H1 (cell line): ENCODE data around the gene ZNF106. TPM values are rescaled to one million over a fixed set of nuclear protein-coding genes. Genes with fewer than 3 reads are reported as not detected.

ENCODE experiments used
- CTCF ChIA-PET: fragments of 300-600 bp; sonication (Branson Sonifier 250); formaldehyde crosslinking; loops from one replicate; lab custom pipeline; 2021; ENCODE audit not compliant: partially characterized antibody; lab: Charles Lee
- POLR2A ChIA-PET: fragments of 300-600 bp; sonication (Branson Sonifier 250); formaldehyde crosslinking; loops from one replicate; lab custom pipeline; 2021; ENCODE audit warnings: inconsistent platforms; ENCODE audit not compliant: partially characterized antibody; lab: Charles Lee
- DNase-seq, 2 experiments: peaks; one replicate each; pipeline versions ENCODE4 v3.0.0 to v3.0.0-alpha.2; 2010 to 2022; ENCODE audit warnings: low spot score in 2 of 2, low read depth in 1 of 2, mixed read lengths in 1 of 2
- FAIRE-seq: peaks from 2 replicates; lab custom pipeline; 2011; peaks lifted over from hg19 to GRCh38; lab: Jason Lieb, UNC
- H2AFZ ChIP-seq: 2 replicates; pipeline ENCODE4 v1.8.1; 2012; ENCODE audit warnings: low read length, inconsistent platforms
- H2AK5ac ChIP-seq: 2 replicates; pipeline ENCODE4 v1.6.1; 2013; ENCODE audit warnings: low read depth, low read length
- H2BK120ac ChIP-seq: replicated peaks from 2 replicates; pipeline ENCODE3; 2013; ENCODE audit warnings: low read depth, low read length, inconsistent platforms
- H2BK12ac ChIP-seq: 2 replicates; pipeline ENCODE4 v1.6.1; 2013; ENCODE audit warnings: low read depth, low read length
- H2BK15ac ChIP-seq: 2 replicates; pipeline ENCODE4 v1.6.1; 2013; ENCODE audit warnings: low read length
- H2BK20ac ChIP-seq: 2 replicates; pipeline ENCODE4 v1.6.1; 2013; ENCODE audit warnings: low read length
- H2BK5ac ChIP-seq: 2 replicates; pipeline ENCODE4 v1.6.1; 2013; ENCODE audit warnings: low read depth, low read length
- H3K14ac ChIP-seq: 2 replicates; pipeline ENCODE4 v1.6.1; 2013; ENCODE audit warnings: inconsistent platforms; ENCODE audit not compliant: insufficient read length
- H3K18ac ChIP-seq: 2 replicates; pipeline ENCODE4 v1.6.1; 2013; ENCODE audit warnings: low read length; ENCODE audit errors: extremely low read depth
- H3K23ac ChIP-seq: 2 replicates; pipeline ENCODE4 v1.6.1; 2013; ENCODE audit warnings: inconsistent platforms; ENCODE audit not compliant: insufficient read length
- H3K23me2 ChIP-seq: 2 replicates; pipeline ENCODE4 v1.6.1; 2013; ENCODE audit warnings: low read depth, low read length
- H3K27ac ChIP-seq: 2 replicates; pipeline ENCODE4 v1.6.1; 2011; ENCODE audit warnings: low read depth, low read length, inconsistent platforms
- H3K27me3 ChIP-seq, 4 experiments: replicated peaks in 1 of 4; 1 replicate in 1 of 4; 2 replicates in 3 of 4; pipeline versions ENCODE4 v1.6.1 to v1.8.1; 2011 to 2013; ENCODE audit warnings: low read length in 3 of 4, mild to moderate bottlenecking in 3 of 4, inconsistent platforms in 2 of 4, mixed read lengths in 2 of 4, moderate library complexity in 1 of 4; ENCODE audit not compliant: control insufficient read depth in 3 of 4, insufficient read depth in 3 of 4; ENCODE audit errors: extremely low read depth in 1 of 4
- H3K36me3 ChIP-seq, 4 experiments: 2 replicates each; pipeline versions ENCODE4 v1.6.1 to v1.8.1; 2011 to 2013; ENCODE audit warnings: mild to moderate bottlenecking in 4 of 4, low read length in 3 of 4, moderate library complexity in 2 of 4, control low read depth in 1 of 4, inconsistent platforms in 1 of 4; ENCODE audit not compliant: insufficient read depth in 4 of 4, control insufficient read depth in 2 of 4
- H3K4ac ChIP-seq: replicated peaks from 2 replicates; pipeline ENCODE3; 2013; ENCODE audit warnings: low read length, low read depth, mixed read lengths, inconsistent platforms; ENCODE audit not compliant: insufficient read length
- H3K4me1 ChIP-seq, 4 experiments: replicated peaks in 1 of 4; 1 replicate in 1 of 4; 2 replicates in 3 of 4; pipeline versions ENCODE4 v1.6.1 to v1.8.1; 2011 to 2013; ENCODE audit warnings: low read length in 3 of 4, inconsistent platforms in 2 of 4, mixed read lengths in 1 of 4; ENCODE audit not compliant: insufficient read depth in 4 of 4, control insufficient read depth in 3 of 4
- H3K4me2 ChIP-seq, 2 experiments: 2 replicates each; pipeline versions ENCODE4 v1.6.1 to v1.8.1; 2011 to 2013; ENCODE audit warnings: low read depth in 2 of 2, low read length in 2 of 2, control low read depth in 1 of 2, inconsistent platforms in 1 of 2, mild to moderate bottlenecking in 1 of 2; ENCODE audit not compliant: insufficient read depth in 1 of 2
- H3K4me3 ChIP-seq, 4 experiments: fragments of 200-600, 300-600 bp in 1 of 4; sonication (generic), shearing (Covaris generic), sonication (Bioruptor Twin) in 1 of 4; 2 replicates each; pipeline versions ENCODE4 v1.5.1 to v1.8.1; 2011 to 2016; ENCODE audit warnings: low read length in 4 of 4, low read depth in 3 of 4, control low read depth in 2 of 4, inconsistent platforms in 2 of 4, mild to moderate bottlenecking in 2 of 4, mixed read lengths in 1 of 4, moderate library complexity in 1 of 4; ENCODE audit not compliant: insufficient read depth in 2 of 4; ENCODE audit errors: extremely low read depth in 1 of 4
- H3K56ac ChIP-seq: replicated peaks from 2 replicates; pipeline ENCODE3; 2013; ENCODE audit warnings: low read depth, mild to moderate bottlenecking, mixed read lengths, low read length, inconsistent platforms; ENCODE audit not compliant: insufficient read length
- H3K79me1 ChIP-seq: 2 replicates; pipeline ENCODE4 v1.6.1; 2013; ENCODE audit warnings: low read depth, low read length, control low read depth
- H3K79me2 ChIP-seq, 2 experiments: 2 replicates each; pipeline versions ENCODE4 v1.6.1 to v1.8.1; 2012 to 2013; ENCODE audit warnings: low read length in 2 of 2, mild to moderate bottlenecking in 2 of 2, inconsistent platforms in 1 of 2; ENCODE audit not compliant: insufficient read depth in 2 of 2, control insufficient read depth in 1 of 2
- H3K9ac ChIP-seq, 4 experiments: replicated peaks in 1 of 4; 1 replicate in 1 of 4; 2 replicates in 3 of 4; pipeline versions ENCODE4 v1.6.1 to v1.8.1; 2011 to 2013; ENCODE audit warnings: low read depth in 3 of 4, low read length in 3 of 4, control low read depth in 2 of 4, mild to moderate bottlenecking in 2 of 4, moderate library complexity in 2 of 4, inconsistent platforms in 1 of 4; ENCODE audit errors: extremely low read depth in 1 of 4
- H3K9me3 ChIP-seq, 2 experiments: 2 replicates each; pipeline versions ENCODE4 v1.6.1 to v1.8.1; 2012 to 2013; ENCODE audit warnings: mild to moderate bottlenecking in 2 of 2, moderate library complexity in 2 of 2, control low read depth in 1 of 2, inconsistent platforms in 1 of 2, low read depth in 1 of 2, low read length in 1 of 2, mixed read lengths in 1 of 2; ENCODE audit not compliant: insufficient read depth in 2 of 2
- H4K20me1 ChIP-seq, 2 experiments: replicated peaks in 1 of 2; 2 replicates each; pipeline versions ENCODE3 to v1.8.1; 2011 to 2013; ENCODE audit warnings: inconsistent platforms in 2 of 2, low read length in 2 of 2, mild to moderate bottlenecking in 1 of 2; ENCODE audit not compliant: insufficient read depth in 2 of 2, control insufficient read depth in 1 of 2
- H4K5ac ChIP-seq: 2 replicates; pipeline ENCODE4 v1.6.1; 2013; ENCODE audit warnings: low read length, low read depth, mixed read lengths, inconsistent platforms; ENCODE audit not compliant: insufficient read length
- H4K8ac ChIP-seq: 2 replicates; pipeline ENCODE4 v1.8.0; 2013; ENCODE audit warnings: mild to moderate bottlenecking, moderate library complexity, low read length, inconsistent platforms; ENCODE audit not compliant: insufficient read depth; ENCODE audit errors: extremely low read depth
- H4K91ac ChIP-seq: replicated peaks from 2 replicates; pipeline ENCODE3; 2013; ENCODE audit warnings: low read length, mixed read lengths, inconsistent platforms; ENCODE audit not compliant: insufficient read length
- ASH2L ChIP-seq: fragments of 200-600, 300-600 bp; sonication (generic); IDR thresholded peaks from one replicate; pipeline ENCODE4 v1.7.1; 2017; ENCODE audit warnings: low read length
- BRCA1 ChIP-seq: IDR thresholded peaks from 2 replicates; pipeline ENCODE4 v1.6.1; 2012; ENCODE audit warnings: low read depth, low read length, improper control_type of control experiment
- CBX8 ChIP-seq: fragments of 300-800, 300-1000 bp; sonication (generic); IDR thresholded peaks from 2 replicates; pipeline ENCODE4 v1.7.1; 2016; ENCODE audit warnings: low read depth, low read length, borderline replicate concordance
- CHD2 ChIP-seq: IDR thresholded peaks from 2 replicates; pipeline ENCODE4 v1.6.1; 2012; ENCODE audit warnings: low read length, improper control_type of control experiment
- CTBP2 ChIP-seq: IDR thresholded peaks from 2 replicates; pipeline ENCODE4 v1.7.0; 2011; ENCODE audit warnings: borderline replicate concordance, mild to moderate bottlenecking, moderate library complexity, mixed read lengths, low read length; ENCODE audit not compliant: insufficient read depth, insufficient read length
- EGR1 ChIP-seq: IDR thresholded peaks from 2 replicates; pipeline ENCODE4 v1.6.1; 2011; ENCODE audit warnings: low read depth, low read length, borderline replicate concordance
- FOSL1 ChIP-seq: IDR thresholded peaks from 2 replicates; pipeline ENCODE4 v1.6.1; 2011; ENCODE audit warnings: mild to moderate bottlenecking, low read depth, low read length, moderate library complexity; ENCODE audit not compliant: insufficient read depth
- GABPA ChIP-seq: IDR thresholded peaks from 2 replicates; pipeline ENCODE4 v1.6.1; 2011; ENCODE audit warnings: mild to moderate bottlenecking, low read length, moderate library complexity, borderline replicate concordance; ENCODE audit not compliant: insufficient read depth
- HDAC6 ChIP-seq: IDR thresholded peaks from one replicate; pipeline ENCODE4 v1.7.1; 2012; ENCODE audit warnings: low read depth, mild to moderate bottlenecking, inconsistent platforms, low read length, moderate library complexity
- JUN ChIP-seq: IDR thresholded peaks from 2 replicates; pipeline ENCODE4 v1.6.1; 2011; ENCODE audit warnings: low read depth, mild to moderate bottlenecking, improper control_type of control experiment, low read length
- KDM1A ChIP-seq: fragments of 200-600, 300-600 bp; sonication (generic); IDR thresholded peaks from 2 replicates; pipeline ENCODE4 v1.7.1; 2016; ENCODE audit warnings: mild to moderate bottlenecking, low read length, borderline replicate concordance
- NANOG ChIP-seq: IDR thresholded peaks from 2 replicates; pipeline ENCODE4 v1.6.1; 2011; ENCODE audit warnings: low read length, low read depth, mild to moderate bottlenecking, inconsistent platforms; ENCODE audit not compliant: insufficient read depth, poor library complexity, severe bottlenecking
- NRF1 ChIP-seq: IDR thresholded peaks from 2 replicates; pipeline ENCODE4 v1.6.1; 2011; ENCODE audit warnings: mild to moderate bottlenecking, low read depth, low read length, improper control_type of control experiment
- RAD21 ChIP-seq, 2 experiments: IDR thresholded peaks in 1 of 2; conservative IDR thresholded peaks in 1 of 2; 2 replicates each; pipeline ENCODE4 v1.6.1; 2011; ENCODE audit warnings: low read depth in 2 of 2, low read length in 2 of 2, improper control_type of control experiment in 1 of 2, inconsistent platforms in 1 of 2, mild to moderate bottlenecking in 1 of 2, moderate library complexity in 1 of 2
- RFX5 ChIP-seq: IDR thresholded peaks from 2 replicates; pipeline ENCODE4 v1.6.1; 2011; ENCODE audit warnings: low read depth, low read length, improper control_type of control experiment, borderline replicate concordance
- WGBS, 2 experiments: shearing (Covaris generic) in 1 of 2; methylation state at CpG; one replicate each; pipeline versions ENCODE4 v1.1.6 to v1.1.7; 2013 to 2015; ENCODE audit warnings: low lambda C conversion rate in 2 of 2, mixed read lengths in 2 of 2, inconsistent platforms in 1 of 2, low coverage in 1 of 2, missing lambda C conversion rate in 1 of 2; ENCODE audit not compliant: insufficient replicate concordance in 2 of 2, insufficient coverage in 1 of 2, insufficient read length in 1 of 2; ENCODE audit errors: extremely low coverage in 1 of 2, missing lambda C conversion rate in 1 of 2; 5-methylcytosine and 5-hydroxymethylcytosine counted together
- polyA plus RNA-seq, 7 experiments: library from polyadenylated mRNA; depleted of rRNA in 3 of 7; stranded (reverse) in 5 of 7; unstranded in 2 of 7; fragments of >200 nt in 5 of 7; fragments of 200-250 nt in 2 of 7; gene quantifications; 1 replicate in 5 of 7; 2 replicates in 1 of 7; 4 replicates in 1 of 7; pipeline versions ENCODE4 v1.2.1 to v1.2.3, GENCODE V29; 2011 to 2013; ENCODE audit warnings: missing spikeins in 2 of 7, mixed read lengths in 2 of 7
- total RNA-seq: library from RNA; stranded (reverse); fragmentation: NEBNext Ultra II Directional; extraction: Animal tissue kit (Norgen Biotek cat#: 25700); gene quantifications from 2 replicates; pipeline ENCODE4 v1.2.1, GENCODE V29; 2021

ZNF106 gene
- total and polyA plus RNA-seq, 2 of the 8 experiments (the other 6 are each of a cell fraction or from before 2014, with no cell fraction given): 18.2 to 62.0 TPM

DNA sequence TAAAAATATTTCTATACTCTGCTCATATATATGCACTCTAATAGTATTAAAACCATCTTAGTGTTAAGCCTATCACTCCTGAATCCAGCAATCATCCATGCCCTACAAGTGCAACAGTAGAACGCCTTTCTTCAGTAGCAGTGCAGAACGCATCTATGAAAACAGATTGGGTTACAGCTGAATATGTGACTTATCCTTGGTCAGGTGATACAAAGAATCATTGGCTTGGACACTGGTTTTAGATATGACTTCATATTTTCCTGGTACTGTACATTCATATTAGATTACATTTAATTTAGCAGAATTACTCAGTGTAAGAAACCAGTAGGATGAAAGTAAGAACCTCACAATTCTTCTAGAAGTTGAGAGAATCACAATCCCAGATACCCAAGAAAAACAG, 43.3 kb downstream of the ZNF106 start:
- H3K23ac ChIP-seq: no peak overlapping the region
- no peak overlapping the region for H4K91ac ChIP-seq
- DNase-seq (no peak), FAIRE-seq (no peak)
- H2AK5ac ChIP-seq: no peak overlapping the region
- no peak overlapping the region for H3K4me2 ChIP-seq
- no peak overlapping the region for H2BK5ac ChIP-seq
- CTCF ChIA-PET: no interaction called here
- H3K14ac ChIP-seq: no peak overlapping the region
- H3K4ac ChIP-seq: no peak overlapping the region
- POLR2A ChIA-PET: no interaction called here
- H3K79me2 ChIP-seq: no peaks in the 10 kb centered on the region
- H3K4me1 ChIP-seq: no peaks in the 10 kb centered on the region
- H4K5ac ChIP-seq: no peak overlapping the region
- H2BK12ac ChIP-seq: no peak overlapping the region
- no peak overlapping the region for H3K4me3 ChIP-seq
- H4K8ac ChIP-seq: no peak overlapping the region
- no peak overlapping the region for H2BK120ac ChIP-seq
- H2BK20ac ChIP-seq: no peak overlapping the region
- H3K9ac ChIP-seq: no peak overlapping the region
- H3K9me3 ChIP-seq: no peaks in the 10 kb centered on the region
- no peak overlapping the region for H3K18ac ChIP-seq
- no peak overlapping the region for H3K27ac ChIP-seq
- no peak overlapping the region for H3K56ac ChIP-seq
- no peaks in the 10 kb centered on the region for H3K79me1 ChIP-seq
- H2AFZ ChIP-seq: no peak overlapping the region
- H3K27me3 ChIP-seq: no peaks in the 10 kb centered on the region
- no peaks in the 10 kb centered on the region for H3K23me2 ChIP-seq
- WGBS, 2 experiments: 95% methylated on average over 2 of the region's 2 CpGs; no CpG with 5 or more reads in 1 of the 2 experiments
- no peak overlapping the region for H2BK15ac ChIP-seq
- H3K36me3 ChIP-seq: peaks cover 7 to 53% (median 24%) of the 10 kb centered on the region in 4 experiments; a peak in 7 of 8 replicates
- H4K20me1 ChIP-seq: no peaks in the 10 kb centered on the region
- TF ChIP-seq GABPA: no peak
- no peak for TF ChIP-seq CTBP2
- no peak for TF ChIP-seq FOSL1
- TF ChIP-seq JUN: no peak
- TF ChIP-seq RFX5: no peak
- TF ChIP-seq NANOG: no peak
- TF ChIP-seq ASH2L: no peak
- TF ChIP-seq EGR1: no peak
- TF ChIP-seq CHD2: no peak
- TF ChIP-seq KDM1A: no peak
- no peak for TF ChIP-seq CBX8
- TF ChIP-seq RAD21 (IDR thresholded peaks at IDR 0.05 in 1 of 2, conservative IDR thresholded peaks at IDR 0.05 in 1 of 2; ENCODE audit: low read depth in 2 of 2, low read length in 2 of 2): no peak
- no peak for TF ChIP-seq NRF1
- no peak for TF ChIP-seq HDAC6
- TF ChIP-seq BRCA1: no peak
